ENCODE results near the gene E2F8.
"Not testable (repeated sequence)": the region's sequence is repeated elsewhere in the genome, so short reads cannot be mapped to it uniquely, and the experiment has no call there.

The E2F8 gene

DNA sequence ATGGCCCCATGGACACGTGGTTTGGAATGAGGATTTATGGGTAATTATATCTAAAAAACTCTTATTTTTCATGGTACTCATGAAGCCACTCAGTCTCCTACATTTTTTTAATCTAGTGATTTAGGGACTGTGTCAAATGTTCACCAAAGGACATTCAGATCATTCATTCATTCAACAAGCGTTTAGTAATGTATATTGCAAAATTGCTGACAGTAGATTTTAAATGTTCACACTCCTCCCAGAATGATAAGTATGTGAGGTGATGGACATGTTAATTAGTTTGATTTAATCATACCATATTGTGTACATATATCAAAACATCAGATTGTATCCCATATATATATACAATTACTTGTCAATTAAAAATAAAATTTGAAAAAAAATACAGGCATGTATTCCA, 40.8 kb upstream of the E2F8 start:
- no peak for DNase-seq (ENCODE audit: low read depth)
- TF ChIP-seq, protein P1, sequence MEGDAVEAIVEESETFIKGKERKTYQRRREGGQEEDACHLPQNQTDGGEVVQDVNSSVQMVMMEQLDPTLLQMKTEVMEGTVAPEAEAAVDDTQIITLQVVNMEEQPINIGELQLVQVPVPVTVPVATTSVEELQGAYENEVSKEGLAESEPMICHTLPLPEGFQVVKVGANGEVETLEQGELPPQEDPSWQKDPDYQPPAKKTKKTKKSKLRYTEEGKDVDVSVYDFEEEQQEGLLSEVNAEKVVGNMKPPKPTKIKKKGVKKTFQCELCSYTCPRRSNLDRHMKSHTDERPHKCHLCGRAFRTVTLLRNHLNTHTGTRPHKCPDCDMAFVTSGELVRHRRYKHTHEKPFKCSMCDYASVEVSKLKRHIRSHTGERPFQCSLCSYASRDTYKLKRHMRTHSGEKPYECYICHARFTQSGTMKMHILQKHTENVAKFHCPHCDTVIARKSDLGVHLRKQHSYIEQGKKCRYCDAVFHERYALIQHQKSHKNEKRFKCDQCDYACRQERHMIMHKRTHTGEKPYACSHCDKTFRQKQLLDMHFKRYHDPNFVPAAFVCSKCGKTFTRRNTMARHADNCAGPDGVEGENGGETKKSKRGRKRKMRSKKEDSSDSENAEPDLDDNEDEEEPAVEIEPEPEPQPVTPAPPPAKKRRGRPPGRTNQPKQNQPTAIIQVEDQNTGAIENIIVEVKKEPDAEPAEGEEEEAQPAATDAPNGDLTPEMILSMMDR (conservative IDR thresholded peaks at IDR 0.05; ENCODE audit: low read depth, low read length) = no peak
- no peak overlapping the region for H3K4me3 ChIP-seq (ENCODE audit: low read depth, low read length)

DNA sequence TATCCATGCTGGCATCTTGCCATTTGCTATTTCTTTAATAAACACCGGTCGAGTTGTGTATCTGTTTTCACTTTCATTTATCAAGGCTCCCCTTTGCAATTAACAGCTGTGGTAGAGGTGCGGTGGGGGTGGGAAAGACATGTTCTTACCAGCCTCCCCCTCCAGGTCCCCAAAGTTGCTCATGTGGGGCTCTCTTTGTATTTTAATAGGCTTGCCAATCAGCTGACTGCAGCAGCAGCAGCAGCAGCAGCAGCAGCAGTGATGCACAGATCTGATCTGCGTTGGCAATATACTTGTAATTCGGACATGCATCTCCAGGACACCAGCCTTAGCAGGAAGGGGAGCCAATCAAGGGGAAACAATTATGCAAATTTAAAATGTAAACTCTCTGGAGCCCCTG, 40.3 kb upstream of the E2F8 start:
- TF ChIP-seq, protein P1 (conservative IDR thresholded peaks at IDR 0.05; ENCODE audit: low read depth, low read length) = no peak

GRCh38 chr11:19279451-19279850, 38.7 kb upstream of the E2F8 start:
- DNase-seq (ENCODE audit: low read depth) = no peak
- TF ChIP-seq, protein P1 (conservative IDR thresholded peaks at IDR 0.05; ENCODE audit: low read depth, low read length) = peak; percentile 4
- no peak overlapping the region for H3K4me3 ChIP-seq (ENCODE audit: low read depth, low read length)

More for the DNA sequence above, 40.3 kb upstream of the E2F8 start:
- no peak overlapping the region for H3K4me3 ChIP-seq (ENCODE audit: low read depth, low read length)
- no peak for DNase-seq (ENCODE audit: low read depth)

DNA sequence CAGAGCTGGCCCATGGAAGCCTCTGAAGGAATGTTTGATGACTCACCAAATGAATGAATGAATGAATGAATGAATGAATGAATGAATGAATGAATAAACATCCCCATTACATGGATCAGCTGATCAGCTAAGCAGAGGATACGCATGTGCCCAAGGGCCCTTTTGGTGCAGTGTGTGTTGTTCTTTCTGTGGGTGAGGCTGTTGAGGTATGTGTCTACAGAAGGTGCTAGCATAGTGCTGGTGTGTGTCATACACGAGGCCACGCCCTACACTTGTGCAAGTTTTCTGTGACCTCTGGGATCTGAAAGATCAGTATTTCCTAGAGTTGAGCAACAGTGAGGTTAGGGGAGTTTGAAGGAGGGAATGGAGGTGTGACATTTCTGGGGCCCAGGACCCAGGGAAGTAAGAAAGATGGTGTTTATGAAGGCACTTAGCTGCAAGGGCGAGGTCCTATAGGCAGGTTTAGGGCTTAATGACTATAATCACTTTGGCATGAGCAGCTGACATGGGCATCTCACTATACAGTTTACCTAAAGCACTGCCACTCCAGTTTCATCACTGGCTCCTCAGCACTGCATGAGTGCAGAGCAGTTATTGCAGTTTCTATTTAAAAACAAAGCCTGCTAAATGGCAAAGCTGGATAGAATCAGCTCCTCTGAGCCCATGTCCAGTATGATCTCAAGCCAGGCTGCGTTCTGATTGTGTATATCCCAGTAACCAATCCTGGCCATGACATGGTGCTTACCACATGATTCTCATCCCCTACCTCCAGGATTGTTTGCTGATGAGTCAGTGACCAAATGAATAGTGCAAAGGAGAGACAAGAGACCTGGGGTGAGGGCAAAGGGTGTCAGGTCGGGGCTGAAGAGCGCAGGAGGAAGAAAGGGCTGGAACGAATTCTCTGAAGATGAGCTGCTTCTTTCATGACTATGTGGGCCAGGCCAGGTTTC, 36.4 kb upstream of the E2F8 start:
- TF ChIP-seq, protein P1 (conservative IDR thresholded peaks at IDR 0.05; ENCODE audit: low read depth, low read length) = no peak
- DNase-seq (ENCODE audit: low read depth) = peak; percentile 67
- H3K4me3 ChIP-seq (ENCODE audit: low read depth, low read length) = no peak overlapping the region

DNA sequence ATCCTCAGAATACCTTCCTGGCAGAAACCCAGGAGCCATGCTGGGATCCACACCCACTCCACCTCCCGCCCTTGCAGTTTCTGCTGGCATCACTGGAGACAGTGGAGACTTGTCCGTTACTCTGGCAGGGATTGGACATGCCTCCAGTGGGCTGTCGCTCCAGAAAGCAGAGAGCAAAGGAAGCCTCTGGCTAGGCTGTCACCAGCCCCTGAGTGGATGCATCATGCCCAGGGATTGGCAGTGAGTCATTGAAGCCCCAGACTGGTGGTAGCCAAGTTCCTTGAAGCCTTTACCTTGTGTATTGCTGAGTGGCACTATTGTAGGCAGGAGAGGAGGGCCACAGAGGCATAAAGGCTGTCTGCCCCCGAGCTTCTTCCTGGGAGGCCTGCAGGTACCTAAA, 34.8 kb upstream of the E2F8 start:
- no peak for DNase-seq (ENCODE audit: low read depth)
- H3K4me3 ChIP-seq (ENCODE audit: low read depth, low read length) = no peak overlapping the region
- TF ChIP-seq, protein P1 (conservative IDR thresholded peaks at IDR 0.05; ENCODE audit: low read depth, low read length) = no peak

GRCh38 chr11:19273219-19273618, 32.5 kb upstream of the E2F8 start:
- not testable (repeated sequence) for DNase-seq (ENCODE audit: low read depth); H3K4me3 ChIP-seq (ENCODE audit: low read depth, low read length)

GRCh38 chr11:19268909-19269308, 28.2 kb upstream of the E2F8 start:
- no peak overlapping the region for H3K4me3 ChIP-seq (ENCODE audit: low read depth, low read length)
- no peak for DNase-seq (ENCODE audit: low read depth)
- TF ChIP-seq, protein P1 (conservative IDR thresholded peaks at IDR 0.05; ENCODE audit: low read depth, low read length) = no peak

Measured in choroid plexus epithelial cell (primary cell).